GM18526 (cell line): ENCODE data around the gene PKD1.
A peak's percentile ranks its signal among the peaks of the same experiment; 100 is the strongest.

ENCODE experiments used
- POLR2A ChIP-seq: IDR thresholded peaks from 3 replicates; pipeline ENCODE4 v1.6.1; 2011; ENCODE audit not compliant: insufficient read length; ENCODE audit errors: extremely low read depth

Gene PKD1

DNA sequence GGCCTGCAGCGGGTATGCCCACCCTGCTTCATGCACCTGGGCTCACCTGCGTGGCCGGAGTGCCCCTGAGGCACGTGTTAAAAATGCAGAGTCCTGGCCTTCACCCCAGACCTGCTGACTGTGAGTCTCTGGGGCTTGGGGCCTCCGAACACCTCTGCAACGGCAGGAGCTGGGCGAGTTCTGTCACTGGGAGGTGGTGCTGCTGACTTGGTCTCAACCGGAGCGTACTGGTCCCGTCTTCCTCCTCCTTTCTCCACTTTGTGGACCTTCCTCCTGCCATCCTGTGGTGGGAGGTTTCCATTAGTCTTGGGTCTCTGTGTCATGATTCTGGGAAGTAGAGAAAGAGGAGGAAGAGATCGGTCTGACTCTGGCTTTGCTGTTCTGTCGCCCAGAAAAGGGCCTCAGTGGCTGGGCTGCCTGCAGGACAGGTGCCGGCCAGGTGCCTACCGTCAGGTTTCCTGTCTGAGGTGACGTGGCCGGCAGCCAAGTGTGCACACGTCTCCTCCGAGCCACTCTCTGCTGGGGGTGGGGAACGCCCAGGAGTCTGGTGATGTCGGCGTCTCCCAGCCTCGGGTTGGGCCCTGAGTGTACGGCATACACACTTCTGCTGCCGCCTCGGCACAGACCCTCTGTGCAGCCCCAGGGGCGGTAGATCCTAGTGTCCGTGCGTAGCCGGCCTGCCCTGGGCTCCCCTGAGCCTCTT lies 81.0 kb downstream of the PKD1 start:
- TF ChIP-seq POLR2A = no peak

DNA sequence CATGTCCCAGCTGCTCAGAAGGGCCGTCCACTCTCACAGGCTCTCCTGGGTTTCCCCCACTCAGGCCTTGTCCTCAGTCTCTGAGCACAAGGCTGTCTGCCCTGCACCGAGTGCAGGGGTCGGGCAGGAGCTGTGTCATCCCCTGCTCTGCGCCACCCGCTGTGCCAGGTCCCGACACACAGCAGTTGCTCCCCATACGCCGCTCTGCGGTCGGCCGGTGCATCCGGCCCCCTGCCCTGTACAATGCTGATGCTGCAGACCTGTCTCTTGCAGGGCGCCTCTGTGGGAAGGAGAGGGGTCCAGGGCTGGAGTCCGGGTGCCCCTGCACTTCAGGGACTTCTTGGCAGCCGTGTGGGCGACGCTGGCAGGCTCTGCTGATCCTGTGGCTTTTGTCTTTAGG lies 81.8 kb downstream of the PKD1 start:
- no peak for TF ChIP-seq POLR2A

DNA sequence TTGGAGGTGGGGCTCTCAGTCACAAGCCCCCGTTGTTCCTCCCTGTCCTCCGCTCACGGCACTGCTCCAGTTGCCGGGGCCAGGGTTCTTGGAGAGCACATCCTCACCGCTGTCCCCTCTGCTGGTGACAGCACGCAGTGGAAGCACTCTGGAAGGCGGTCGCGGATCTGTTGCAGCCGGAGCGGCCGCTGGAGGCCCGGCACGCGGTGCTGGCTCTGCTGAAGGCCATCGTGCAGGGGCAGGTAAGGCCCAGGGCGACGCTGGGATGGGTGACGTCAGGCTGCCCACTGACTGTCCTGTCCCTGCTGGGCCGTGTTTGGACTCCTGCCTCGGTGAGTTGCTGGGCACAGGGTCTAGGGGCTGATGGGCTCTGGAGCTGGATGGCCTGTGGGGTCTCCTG lies 82.5 kb downstream of the PKD1 start:
- no peak for TF ChIP-seq POLR2A

DNA sequence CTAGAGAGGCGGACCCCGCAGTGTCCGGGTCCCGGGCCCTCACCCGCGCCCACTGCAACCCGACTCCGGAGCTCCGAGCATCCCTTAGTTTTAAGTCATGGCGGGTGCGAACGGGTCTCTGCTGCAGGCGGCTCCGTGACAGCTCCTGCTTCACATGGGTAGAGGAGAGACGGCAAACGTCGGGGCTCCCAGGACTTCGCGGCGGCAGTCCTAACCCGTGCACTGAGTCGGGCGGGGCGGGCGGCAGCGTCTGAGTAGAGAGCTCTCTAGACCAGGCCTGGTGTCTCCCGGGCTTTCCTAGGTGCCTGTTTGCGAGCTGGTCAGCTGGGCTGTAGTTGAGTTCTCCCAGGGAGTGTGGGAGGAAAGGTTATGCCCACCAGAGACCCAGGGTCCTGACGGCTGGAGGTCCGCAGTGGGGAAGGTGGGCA lies 87.6 kb downstream of the PKD1 start:
- TF ChIP-seq POLR2A = no peak

DNA sequence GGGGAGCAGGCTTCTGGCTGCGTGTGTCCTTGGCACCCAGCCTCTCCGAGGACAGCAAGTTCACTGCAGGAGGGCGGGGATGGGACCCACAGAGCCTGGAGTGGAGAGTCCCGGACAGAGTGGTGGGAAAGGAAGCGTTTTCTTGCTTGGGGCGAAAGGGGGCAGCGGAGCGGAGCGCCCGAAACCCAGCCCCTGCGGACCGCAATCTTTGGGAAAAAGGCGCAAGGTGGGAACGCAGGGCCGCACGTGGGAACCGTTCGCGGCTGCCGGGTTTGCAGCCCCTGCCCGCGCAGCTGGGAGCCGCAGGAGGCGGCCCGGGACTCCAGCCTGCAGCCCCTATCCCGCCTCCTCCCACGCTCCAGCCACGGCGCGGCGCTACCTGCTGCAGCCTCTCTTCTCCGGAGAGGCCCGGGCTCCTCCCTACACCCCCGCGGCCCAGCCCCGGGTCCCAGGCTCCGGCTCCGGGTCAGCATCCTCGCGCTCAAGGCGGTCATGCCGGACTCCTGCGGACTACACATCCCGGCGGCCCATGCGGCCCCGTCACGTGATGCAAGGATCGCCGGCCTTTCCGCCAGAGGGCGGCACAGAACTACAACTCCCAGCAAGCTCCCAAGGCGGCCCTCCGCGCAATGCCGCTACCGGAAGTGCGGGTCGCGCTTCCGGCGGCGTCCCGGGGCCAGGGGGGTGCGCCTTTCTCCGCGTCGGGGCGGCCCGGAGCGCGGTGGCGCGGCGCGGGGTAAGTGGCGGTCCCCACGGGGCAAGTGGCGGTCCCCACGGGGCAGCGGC lies 88.2 kb downstream of the PKD1 start, which contains the start of the genes NTHL1 and TSC2:
Gene NTHL1, minus strand, starts transcription at position 505 of the 786 bp plus-strand sequence. Its CDS starts 11 bp downstream, at position 494.
Gene TSC2, plus strand, starts transcription at position 656 of the 786 bp plus-strand sequence. CDS start 631 bp downstream, outside the sequence.
- TF ChIP-seq POLR2A = peak; percentile 83

DNA sequence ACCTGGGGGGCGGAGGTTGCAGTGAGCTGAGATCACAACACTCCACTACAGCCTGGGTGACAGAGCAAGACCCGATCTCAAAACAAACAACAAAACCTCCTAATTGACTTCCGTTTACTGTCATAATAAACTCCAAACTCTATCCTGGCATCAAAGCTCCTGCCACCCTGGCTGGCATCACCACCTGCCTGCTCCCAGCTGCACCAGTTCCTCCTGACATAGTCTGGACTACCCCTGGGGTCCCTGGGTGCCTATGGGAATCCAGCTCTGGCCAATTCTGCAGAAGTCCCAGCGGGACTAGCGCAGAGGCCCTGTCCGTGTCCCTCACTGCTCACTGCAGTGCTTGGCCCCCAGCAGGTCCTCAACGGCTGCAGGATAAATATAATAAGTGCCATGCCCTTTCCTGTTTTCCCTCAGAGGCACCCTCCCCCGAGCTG lies 88.8 kb downstream of the PKD1 start:
- TF ChIP-seq POLR2A = no peak

DNA sequence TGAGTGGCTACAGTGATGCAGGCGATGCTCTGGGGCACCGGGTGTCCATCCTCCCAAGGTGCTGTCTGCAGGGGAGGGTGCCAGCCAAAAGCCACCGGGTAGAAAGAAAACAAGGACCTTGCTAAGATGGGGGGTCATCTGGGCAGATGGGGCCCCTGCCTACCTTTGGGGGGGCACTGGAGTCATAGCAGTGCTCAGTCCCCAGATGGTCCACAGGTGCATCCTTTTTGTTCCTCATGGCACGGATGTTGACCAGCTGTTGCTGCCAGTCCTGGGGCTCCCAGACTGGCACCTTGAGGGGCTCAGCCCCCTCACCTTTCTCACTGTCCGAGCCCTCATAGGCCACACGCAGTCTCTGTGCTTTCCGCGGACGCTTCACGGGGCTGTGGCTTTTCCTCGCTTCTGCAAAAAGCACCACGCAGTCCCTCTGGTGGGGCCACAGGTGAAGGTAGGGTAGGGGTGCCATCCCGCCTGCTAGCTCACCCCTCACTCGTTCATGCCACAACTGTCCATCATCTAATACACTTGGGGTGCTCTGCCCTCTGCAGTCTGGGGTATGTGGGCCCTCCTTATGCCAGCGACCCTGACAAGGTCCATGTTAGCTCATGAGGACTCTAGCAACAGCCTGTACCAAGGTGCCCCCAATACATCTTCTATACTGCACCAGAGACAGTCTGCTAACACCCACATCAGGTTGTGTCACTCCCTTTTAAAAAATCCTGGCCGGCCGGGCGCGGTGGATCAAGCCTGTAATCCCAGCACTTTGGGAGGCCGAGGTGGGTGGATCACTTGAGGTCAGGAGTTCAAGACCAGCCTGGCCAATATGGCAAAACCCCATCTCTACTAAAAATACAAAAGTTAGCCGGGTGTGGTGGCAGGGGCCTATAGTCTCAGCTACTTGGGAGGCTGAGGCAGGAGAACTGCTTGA lies 89.5 kb downstream of the PKD1 start:
- no peak for TF ChIP-seq POLR2A

DNA sequence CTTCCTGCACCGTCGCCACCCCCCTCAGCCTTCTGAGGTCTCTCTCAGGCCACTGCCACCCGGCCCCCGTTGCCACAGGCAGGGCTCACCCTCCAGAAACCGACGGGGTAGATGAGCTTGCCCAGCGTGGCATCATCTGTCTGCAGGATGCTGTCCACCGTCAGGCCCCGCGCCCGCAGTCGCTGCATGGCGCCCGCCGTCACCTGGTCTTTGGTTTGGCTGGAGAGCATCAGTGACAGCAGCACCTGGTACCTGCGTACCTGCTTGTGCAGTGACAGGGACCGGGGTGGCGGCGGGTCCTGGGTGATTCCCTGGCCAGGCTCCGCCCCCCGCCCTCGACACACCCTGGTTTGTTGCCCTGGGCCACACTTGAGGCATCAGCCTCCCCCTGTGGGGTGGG lies 91.2 kb downstream of the PKD1 start:
- no peak for TF ChIP-seq POLR2A

DNA sequence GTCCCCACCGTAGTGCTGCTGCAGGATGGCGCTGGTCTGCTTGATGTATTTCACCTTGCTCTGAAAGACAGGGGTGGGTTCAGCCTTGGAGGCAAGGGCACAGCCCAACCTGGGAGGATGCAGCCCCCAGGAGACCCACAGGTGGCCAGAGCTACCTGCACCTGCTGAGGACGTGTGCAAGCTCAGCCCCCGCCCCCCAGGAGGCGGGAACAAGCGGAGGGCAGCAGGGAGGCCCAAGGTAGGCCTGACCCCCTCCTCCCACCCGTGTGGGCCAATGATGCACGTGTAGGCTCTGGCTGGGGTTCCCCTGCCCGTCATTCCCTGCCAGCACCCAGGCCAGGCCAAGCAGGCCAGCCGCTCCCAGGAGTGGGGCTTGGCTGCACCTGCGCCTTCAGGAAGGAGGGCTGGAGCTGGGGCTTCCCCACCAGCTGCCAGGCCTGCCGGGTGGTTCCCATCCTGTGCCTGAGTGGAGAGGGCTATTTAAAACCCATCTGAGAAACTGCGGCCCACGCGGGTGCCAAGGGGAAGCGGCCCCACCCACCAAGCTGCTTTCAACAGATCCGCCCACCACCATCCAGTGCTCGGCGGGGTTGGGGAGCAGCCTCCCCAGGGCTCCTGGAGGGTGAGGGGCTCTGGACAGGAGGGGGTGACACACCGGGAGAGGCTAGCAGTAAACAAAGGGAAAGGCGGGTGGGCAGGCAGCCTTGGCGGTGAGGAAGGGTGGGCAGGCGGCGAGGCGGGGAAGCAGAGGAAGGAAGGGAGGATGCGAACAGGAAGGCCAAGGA lies 91.8 kb downstream of the PKD1 start:
- TF ChIP-seq POLR2A = no peak

DNA sequence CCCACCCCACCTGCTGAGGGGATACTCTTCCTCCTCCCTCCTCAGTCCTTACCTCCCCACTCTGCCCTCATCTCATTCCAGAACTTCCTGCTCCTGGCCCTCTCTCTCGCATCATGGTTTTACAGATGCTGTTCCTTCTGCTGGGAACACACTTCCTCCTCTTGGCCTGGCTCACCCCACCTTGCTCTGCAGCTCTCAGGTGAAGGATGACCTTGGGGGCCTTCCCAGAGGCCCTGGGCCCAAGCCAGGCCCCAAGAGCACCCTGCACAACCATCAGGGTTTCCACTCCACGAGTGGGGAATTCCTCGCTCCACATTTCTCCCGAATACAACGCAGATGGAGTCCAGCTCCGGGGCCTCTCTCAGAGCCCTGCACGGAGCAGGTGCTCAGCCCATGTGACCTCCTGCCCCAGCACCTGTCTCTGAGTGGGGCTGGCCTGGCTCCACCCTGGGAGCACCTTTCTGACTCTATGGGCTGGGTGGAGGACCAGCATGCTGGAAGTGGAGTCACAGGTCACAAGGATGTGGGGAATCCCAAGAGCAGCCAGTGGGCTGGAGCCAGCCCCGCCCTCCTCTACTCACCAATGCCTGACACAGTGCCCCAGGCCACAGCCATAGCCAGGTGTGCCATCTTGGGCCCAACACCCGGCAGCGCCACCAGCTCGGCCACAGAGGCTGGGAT lies 92.6 kb downstream of the PKD1 start:
- no peak for TF ChIP-seq POLR2A

DNA sequence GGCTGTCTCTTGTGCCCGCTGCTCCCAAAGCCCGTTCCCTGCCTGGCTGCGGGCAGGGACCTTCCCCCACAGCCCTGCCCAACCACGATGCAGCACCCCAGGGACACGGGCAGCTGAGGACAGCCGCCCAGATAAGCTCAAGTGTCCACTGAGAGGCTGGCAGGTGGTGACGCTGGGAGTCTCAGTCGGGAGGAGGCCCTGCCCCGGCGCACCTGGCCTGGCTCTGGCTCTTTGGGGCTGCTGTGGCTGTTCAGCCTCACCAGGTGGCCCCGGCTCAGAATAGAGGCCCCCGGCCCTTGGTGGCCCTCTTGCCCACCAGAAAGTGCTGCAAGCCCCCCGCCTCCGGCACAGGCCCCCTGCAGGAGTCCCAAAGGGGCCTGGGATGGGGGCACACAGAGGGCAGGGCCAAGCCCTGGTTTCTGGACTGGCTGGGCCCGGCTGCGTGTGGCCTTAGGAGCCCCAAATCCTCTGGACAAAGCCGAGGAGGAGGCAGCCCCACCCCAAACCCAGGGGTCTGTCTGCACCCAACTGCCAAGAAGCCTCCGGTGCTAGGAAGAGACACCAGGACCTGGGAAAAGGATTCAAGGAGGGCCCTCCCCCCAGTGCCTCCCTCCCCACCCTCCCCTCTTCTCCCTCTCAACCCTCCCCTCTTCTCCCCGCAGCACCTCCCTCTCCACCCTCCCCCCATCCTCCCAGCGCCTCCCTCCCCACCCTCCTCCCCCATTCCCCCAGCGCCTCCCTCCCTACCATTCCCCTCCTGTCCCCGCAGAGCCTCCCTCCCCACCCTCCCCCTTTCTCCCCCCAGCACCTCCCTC lies 93.3 kb downstream of the PKD1 start:
- TF ChIP-seq POLR2A = no peak

DNA sequence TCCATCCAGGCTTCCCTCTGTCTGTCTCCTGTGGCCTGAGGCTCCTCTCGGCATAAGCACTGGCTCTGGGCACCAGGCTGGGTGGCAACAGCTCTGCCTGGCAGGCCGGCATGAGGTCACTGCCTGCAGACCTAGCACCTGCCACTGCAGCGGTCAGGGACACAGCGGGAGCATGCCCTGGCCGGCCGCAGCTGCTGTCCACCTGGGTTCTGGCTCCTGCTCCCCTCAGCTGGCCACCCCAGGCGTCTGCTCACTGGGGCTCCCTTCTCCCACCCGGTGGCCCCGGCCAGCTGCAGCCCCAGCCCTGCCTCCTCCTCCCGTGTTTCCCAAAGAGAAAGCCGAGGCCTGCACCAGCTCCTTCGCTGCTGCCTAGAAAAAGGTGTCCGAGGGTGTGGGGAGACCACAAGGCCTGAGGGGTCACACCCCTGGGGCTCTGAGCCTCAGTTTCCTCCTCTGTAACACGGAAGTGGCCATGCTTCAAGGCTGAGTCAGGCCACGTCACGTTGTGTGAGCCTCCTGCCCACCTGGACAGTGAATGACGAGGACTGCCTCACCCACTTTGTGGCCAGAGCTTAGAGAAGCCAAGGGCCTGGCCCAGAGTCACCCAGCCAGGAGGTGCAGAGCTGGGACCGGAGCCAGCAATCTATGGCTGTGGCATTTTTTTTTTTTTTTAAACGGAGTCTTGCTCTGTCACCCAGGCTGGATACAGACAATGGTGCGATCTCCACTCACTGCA lies 94.7 kb downstream of the PKD1 start:
- no peak for TF ChIP-seq POLR2A

DNA sequence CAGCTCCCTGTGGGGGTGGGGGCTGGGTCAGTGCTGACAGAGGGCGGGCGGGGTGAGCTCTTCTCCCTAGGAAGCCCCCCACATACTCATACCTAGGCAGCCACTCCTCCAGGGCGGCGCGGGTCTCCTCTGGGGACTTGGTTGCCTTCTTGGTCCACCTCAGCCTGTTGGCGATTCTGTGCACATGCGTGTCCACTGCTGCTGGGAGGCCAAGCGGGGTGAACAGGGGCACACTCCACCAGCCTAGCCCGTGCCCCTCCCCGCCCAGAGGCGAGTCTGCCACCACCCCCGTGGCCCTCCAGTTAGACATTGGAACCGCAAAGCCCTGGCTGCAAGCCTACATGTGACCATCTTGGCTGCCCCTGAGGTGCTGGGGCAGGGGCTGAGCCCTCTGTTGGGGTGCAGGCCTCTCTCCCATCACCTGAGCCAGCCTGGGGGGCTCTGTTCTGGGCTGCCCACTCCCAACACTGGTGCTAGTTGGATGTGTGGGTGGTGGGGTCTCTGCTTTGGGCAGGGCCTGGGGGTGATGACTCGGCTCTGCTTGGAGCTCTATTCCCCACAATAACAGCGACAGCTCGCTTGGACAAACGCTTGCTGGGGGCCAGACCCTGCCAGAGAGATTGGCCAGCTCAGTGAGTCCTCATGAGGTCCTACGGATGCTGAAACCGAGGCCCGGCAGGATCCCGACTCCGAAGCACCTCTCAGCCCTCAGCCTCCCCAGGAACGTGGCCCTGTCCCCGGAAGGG lies 95.5 kb downstream of the PKD1 start:
- no peak for TF ChIP-seq POLR2A
